Subcutaneous abdominal adipose tissue (tissue), 5 donors: Measurements from ENCODE around the gene MOB3A.

Experiments used
- H3K27ac ChIP-seq: one replicate; pipeline ENCODE4 v1.7.0; 2013; ENCODE audit warnings: low read depth, mild to moderate bottlenecking, inconsistent platforms, low read length, moderate library complexity
- H3K27me3 ChIP-seq, 5 donors: one replicate each; pipeline ENCODE4 v1.7.0; 2013; ENCODE audit warnings: low read length in 5 of 5, inconsistent platforms in 1 of 5; ENCODE audit not compliant: control insufficient read depth in 5 of 5, insufficient read depth in 4 of 5
- H3K36me3 ChIP-seq, 5 donors: one replicate each; pipeline ENCODE4 v1.7.0; 2013; ENCODE audit warnings: low read length in 5 of 5; ENCODE audit not compliant: control insufficient read depth in 5 of 5, insufficient read depth in 5 of 5
- H3K4me1 ChIP-seq, 5 donors: one replicate each; pipeline ENCODE4 v1.7.0; 2013; ENCODE audit warnings: low read length in 5 of 5, mild to moderate bottlenecking in 3 of 5, moderate library complexity in 1 of 5; ENCODE audit not compliant: control insufficient read depth in 5 of 5, insufficient read depth in 5 of 5
- H3K4me3 ChIP-seq, 5 donors: one replicate each; pipeline ENCODE4 v1.7.0; 2013; ENCODE audit warnings: low read length in 5 of 5, low read depth in 1 of 5
- H3K9ac ChIP-seq, 5 donors: one replicate each; pipeline ENCODE4 v1.7.0; 2013; ENCODE audit warnings: low read length in 5 of 5, mild to moderate bottlenecking in 4 of 5, moderate library complexity in 3 of 5
- H3K9me3 ChIP-seq, 5 donors: one replicate each; pipeline ENCODE4 v1.7.0; 2013; ENCODE audit warnings: low read length in 5 of 5; ENCODE audit not compliant: control insufficient read depth in 5 of 5
- donor health status: healthy.
- donor health status: healthy.
- donor health status: healthy.
- donor health status: healthy.
- donor health status: healthy.

Gene MOB3A

DNA sequence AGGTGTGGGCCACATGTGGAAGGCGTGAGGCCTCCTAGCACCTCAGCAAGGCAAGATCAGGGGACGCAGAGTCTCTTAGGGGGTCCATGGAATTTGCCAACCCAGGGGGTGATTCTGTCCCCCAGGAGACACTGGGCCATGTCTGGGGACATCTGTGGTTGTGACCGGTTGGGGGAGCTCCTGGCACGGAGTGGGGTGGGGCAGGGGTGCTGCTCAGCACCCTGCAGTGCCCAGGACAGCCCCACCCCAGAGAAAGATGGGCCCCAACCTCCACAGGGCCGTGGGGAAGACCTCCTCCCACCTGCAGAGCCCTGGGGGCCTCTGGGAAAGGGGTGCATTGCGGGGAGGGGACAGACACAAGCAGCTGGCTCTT is 49.1 kb downstream of the MOB3A start:
- peak overlapping the region in 3 of 5 donors; percentile 28 to 95 (median 63) for H3K9ac ChIP-seq
- peaks cover 0 to 62% (median 51%) of the 10 kb centered on the region in 5 donors for H3K36me3 ChIP-seq
- peaks cover 21 to 91% (median 91%) of the 10 kb centered on the region in 5 donors for H3K4me1 ChIP-seq
- H3K4me3 ChIP-seq, result peak overlapping the region in 1 of 5 donors; percentile 11
- peaks cover 0 to 4% (median 0%) of the 10 kb centered on the region in 5 donors for H3K27me3 ChIP-seq
- H3K27ac ChIP-seq, result peak overlapping the region; percentile 98
- no peaks in the 10 kb centered on the region for H3K9me3 ChIP-seq

GRCh38 chr19:2046046-2046907 is 49.8 kb downstream of the MOB3A start:
- peak overlapping the region in 1 of 5 donors; percentile 7 for H3K4me3 ChIP-seq

DNA sequence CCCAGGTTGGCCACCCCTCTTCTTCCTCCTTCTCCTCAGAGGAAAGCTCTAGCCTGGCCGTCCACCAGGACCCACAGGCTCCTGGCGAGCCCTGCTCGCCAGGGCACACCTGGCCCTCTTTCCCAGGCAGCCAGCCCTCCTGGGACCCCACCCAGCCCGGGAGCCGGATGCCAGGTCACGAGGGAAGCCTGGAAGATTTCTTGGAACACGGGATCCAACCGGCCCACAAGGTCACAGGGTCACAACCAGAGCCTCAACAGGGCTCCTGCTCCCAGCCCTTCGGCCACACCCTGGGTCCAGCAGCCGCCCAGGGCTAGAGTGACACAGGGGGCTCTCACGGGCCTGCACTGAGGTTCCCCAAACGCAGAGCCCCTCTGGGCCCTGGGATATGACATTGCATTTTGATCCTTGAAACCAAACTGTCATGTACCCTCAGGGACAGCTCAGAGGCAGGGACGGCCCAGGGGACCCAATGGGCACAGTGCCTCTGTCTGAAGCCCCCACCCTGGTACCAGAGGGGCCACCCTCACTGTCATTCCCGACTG is 50.6 kb downstream of the MOB3A start:
- H3K9me3 ChIP-seq, result no peaks in the 10 kb centered on the region
- peaks cover 17 to 96% (median 96%) of the 10 kb centered on the region in 5 donors for H3K4me1 ChIP-seq
- H3K4me3 ChIP-seq, result peak overlapping the region in 1 of 5 donors; percentile 7
- H3K9ac ChIP-seq, result peak overlapping the region in 2 of 5 donors; percentile 33 to 69
- H3K36me3 ChIP-seq, result peaks cover 0 to 74% (median 64%) of the 10 kb centered on the region in 5 donors
- peaks cover 0 to 4% (median 0%) of the 10 kb centered on the region in 5 donors for H3K27me3 ChIP-seq
- peak overlapping the region; percentile 98 for H3K27ac ChIP-seq

More at GRCh38 chr19:2046046-2046907, 49.8 kb downstream of the MOB3A start:
- H3K9me3 ChIP-seq, result no peaks in the 10 kb centered on the region
- peaks cover 0 to 4% (median 0%) of the 10 kb centered on the region in 5 donors for H3K27me3 ChIP-seq
- peak overlapping the region; percentile 98 for H3K27ac ChIP-seq
- H3K4me1 ChIP-seq, result peaks cover 17 to 90% (median 90%) of the 10 kb centered on the region in 5 donors
- H3K36me3 ChIP-seq, result peaks cover 0 to 67% (median 57%) of the 10 kb centered on the region in 5 donors
- H3K9ac ChIP-seq, result peak overlapping the region in 2 of 5 donors; percentile 35 to 48

DNA sequence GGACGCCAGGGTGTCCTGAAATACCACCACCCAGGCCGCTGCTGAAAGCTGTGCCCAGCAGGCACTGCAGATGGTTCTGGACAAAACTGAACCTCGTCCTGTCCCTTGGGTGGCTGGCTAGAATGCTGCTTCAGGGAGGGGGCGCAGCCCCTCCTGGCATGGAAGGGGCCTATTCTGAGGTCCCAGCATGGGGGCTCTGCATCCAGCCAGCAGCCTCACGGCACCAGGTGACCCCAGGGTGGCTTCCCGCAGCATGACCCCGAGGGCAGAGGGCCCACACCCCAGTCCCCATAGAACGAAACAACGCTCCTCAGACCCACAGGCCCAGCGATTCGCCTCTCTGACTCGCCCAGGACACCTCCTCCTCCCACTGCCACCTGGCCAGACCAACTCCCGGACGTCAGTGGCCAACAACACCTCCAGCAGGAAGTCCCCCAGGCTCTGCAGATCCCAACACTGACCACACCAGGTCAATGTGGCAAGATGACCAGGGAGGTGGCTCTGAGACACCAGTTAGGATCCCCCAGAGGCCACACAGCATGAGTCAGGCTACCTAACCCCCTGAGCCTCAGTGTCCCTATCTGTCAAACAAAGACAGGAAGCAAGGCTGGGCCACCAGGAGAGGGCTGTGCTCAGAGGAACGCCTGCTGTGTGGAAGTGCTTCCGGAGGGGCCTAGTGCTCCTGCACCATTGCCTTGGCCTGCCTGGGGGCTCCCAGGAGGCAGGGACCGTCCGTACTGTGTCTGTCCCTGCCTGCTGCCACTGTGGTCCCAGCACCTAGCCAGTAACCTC is 51.2 kb downstream of the MOB3A start:
- Histone ChIP-seq H3K27ac (peak overlapping the region; percentile 98), H3K36me3 (peaks cover 0 to 80% (median 70%) of the 10 kb centered on the region in 5 donors), H3K9me3 (no peaks in the 10 kb centered on the region), H3K9ac (peak overlapping the region in 2 of 5 donors; percentile 33 to 69), H3K27me3 (peaks cover 0 to 4% (median 0%) of the 10 kb centered on the region in 5 donors), H3K4me1 (peaks cover 17 to 96% (median 93%) of the 10 kb centered on the region in 5 donors), H3K4me3 (no peak overlapping the region)

GRCh38 chr19:2043961-2044708 is 52.0 kb downstream of the MOB3A start:
- H3K4me1 ChIP-seq, result peaks cover 11 to 88% (median 85%) of the 10 kb centered on the region in 5 donors
- H3K36me3 ChIP-seq, result peaks cover 0 to 87% (median 74%) of the 10 kb centered on the region in 5 donors
- no peak overlapping the region for H3K4me3 ChIP-seq
- peaks cover 0 to 4% (median 0%) of the 10 kb centered on the region in 5 donors for H3K27me3 ChIP-seq
- H3K9me3 ChIP-seq, result no peaks in the 10 kb centered on the region
- H3K27ac ChIP-seq, result peak overlapping the region; percentile 98
- H3K9ac ChIP-seq, result no peak overlapping the region

DNA sequence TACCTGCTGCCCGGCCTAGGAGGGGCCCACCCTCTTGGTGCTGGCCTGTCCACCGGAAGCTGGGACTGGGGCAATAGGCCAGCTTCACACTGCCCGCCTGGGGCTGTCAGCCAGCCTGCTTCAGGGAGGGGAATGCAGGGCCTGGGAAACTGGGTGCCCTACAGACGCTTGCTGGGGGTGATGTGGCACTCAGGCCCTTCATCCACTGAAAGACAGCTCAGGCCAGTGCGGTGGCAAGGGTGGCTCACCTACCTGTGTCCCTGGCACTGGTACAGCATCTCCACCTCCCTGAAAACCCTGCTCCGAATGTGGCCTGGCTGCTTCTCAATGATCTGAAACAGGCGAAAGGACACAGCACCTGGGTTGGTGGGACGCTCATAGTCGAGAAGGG is 52.9 kb downstream of the MOB3A start:
- H3K4me1 ChIP-seq, result peaks cover 6 to 79% (median 76%) of the 10 kb centered on the region in 5 donors
- H3K9ac ChIP-seq, result peak overlapping the region in 2 of 5 donors; percentile 26 to 28
- H3K27me3 ChIP-seq, result peaks cover 0 to 4% (median 0%) of the 10 kb centered on the region in 5 donors
- H3K36me3 ChIP-seq, result peaks cover 0 to 90% (median 77%) of the 10 kb centered on the region in 5 donors
- no peaks in the 10 kb centered on the region for H3K9me3 ChIP-seq
- H3K27ac ChIP-seq, result peak overlapping the region; percentile 91
- peak overlapping the region in 1 of 5 donors; percentile 46 for H3K4me3 ChIP-seq

GRCh38 chr19:2042485-2043250 is 53.5 kb downstream of the MOB3A start:
- H3K36me3 ChIP-seq, result peaks cover 0 to 90% (median 77%) of the 10 kb centered on the region in 5 donors
- H3K4me3 ChIP-seq, result peak overlapping the region in 4 of 5 donors; percentile 22 to 46 (median 38)
- peak overlapping the region in 4 of 5 donors; percentile 42 to 72 (median 57) for H3K9ac ChIP-seq
- H3K9me3 ChIP-seq, result no peaks in the 10 kb centered on the region
- peak overlapping the region; percentile 91 for H3K27ac ChIP-seq
- H3K4me1 ChIP-seq, result peaks cover 5 to 74% (median 70%) of the 10 kb centered on the region in 5 donors
- peaks cover 0 to 4% (median 0%) of the 10 kb centered on the region in 5 donors for H3K27me3 ChIP-seq

DNA sequence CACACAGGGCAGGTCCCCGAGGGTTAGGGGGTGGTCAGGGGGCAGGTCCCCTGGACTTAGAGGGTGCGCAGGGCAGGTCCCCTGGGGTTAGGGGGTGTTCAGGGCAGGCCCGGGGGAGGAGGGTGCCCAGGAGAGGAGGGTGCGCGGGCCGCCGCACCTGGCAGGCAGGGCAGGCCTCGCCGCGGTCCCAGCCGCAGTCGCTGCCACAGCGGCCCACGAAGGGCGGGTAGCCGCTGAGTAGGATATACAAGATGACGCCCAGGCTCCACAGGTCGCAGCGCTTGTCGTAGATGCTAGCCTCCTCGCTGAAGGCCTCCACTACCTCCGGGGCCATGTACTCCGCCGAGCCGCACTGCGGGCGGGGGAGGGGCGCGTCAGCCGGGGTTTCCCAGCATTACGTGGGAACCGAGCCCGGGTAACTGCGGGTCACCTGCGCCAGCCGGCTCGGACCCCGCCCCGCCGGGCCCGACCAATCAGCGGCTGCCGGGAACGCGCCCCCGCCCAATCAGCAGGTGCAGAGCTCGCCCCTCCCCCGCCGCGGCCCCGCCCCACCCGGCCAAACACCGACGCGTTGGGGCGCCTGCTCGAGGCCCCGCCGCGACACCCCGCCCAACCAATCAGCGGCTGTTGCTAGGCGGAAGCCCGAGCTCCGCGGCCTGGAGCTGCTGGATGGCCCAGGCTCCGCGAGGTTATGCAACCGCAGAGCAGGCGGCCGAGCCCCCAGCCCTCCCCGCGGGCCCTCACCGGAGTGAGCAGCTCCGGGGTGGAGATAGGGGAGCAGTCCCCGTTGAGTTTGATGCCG is 54.2 kb downstream of the MOB3A start:
- peak overlapping the region in 4 of 5 donors; percentile 22 to 46 (median 38) for H3K4me3 ChIP-seq
- H3K27ac ChIP-seq, result peak overlapping the region; percentile 91
- H3K27me3 ChIP-seq, result no peaks in the 10 kb centered on the region
- peak overlapping the region in 4 of 5 donors; percentile 56 to 72 (median 62) for H3K9ac ChIP-seq
- H3K36me3 ChIP-seq, result peaks cover 0 to 82% (median 73%) of the 10 kb centered on the region in 5 donors
- H3K9me3 ChIP-seq, result no peaks in the 10 kb centered on the region
- H3K4me1 ChIP-seq, result peaks cover 2 to 66% (median 63%) of the 10 kb centered on the region in 5 donors
